ENCODE results near the gene TTC31.

Gene TTC31

GRCh38 chr2:74507926-74508520, 25.1 kb downstream of the TTC31 start:
- peak overlapping the region; percentile 86 for H3K27ac ChIP-seq (ENCODE audit: low read depth, low read length)
- peak overlapping the region; percentile 71 for H3K4me2 ChIP-seq (ENCODE audit: low read length)
- no peaks in the 10 kb centered on the region for H4K20me1 ChIP-seq (ENCODE audit: control insufficient read depth, insufficient read depth, low read depth, low read length)
- no peaks in the 10 kb centered on the region for H3K9me3 ChIP-seq (ENCODE audit: control insufficient read depth, insufficient read depth, low read length)
- H3F3A ChIP-seq (ENCODE audit: control insufficient read depth, insufficient read depth) = 0 out of 2 replicates have a peak, but pooled peaks cover 3% of the 10 kb centered on the region
- TF ChIP-seq EZH2phosphoT487 (IDR thresholded peaks at IDR 0.05; ENCODE audit: borderline replicate concordance, low read length) = no peak
- TF ChIP-seq CTCF (IDR thresholded peaks at IDR 0.05; ENCODE audit: low read depth, low read length, poor library complexity, severe bottlenecking) = no peak
- no peaks in the 10 kb centered on the region for H3K9me2 ChIP-seq (replicated peaks; ENCODE audit: control insufficient read depth, low read length)
- peaks cover 34% of the 10 kb centered on the region for H3K4me1 ChIP-seq (ENCODE audit: control insufficient read depth, low read length)
- H3K36me3 ChIP-seq (ENCODE audit: control insufficient read depth, low read length) = peaks cover 14% of the 10 kb centered on the region
- H3K4me3 ChIP-seq (ENCODE audit: low read length) = peak overlapping the region; percentile 97
- peaks cover 19% of the 10 kb centered on the region for H3K27me3 ChIP-seq (ENCODE audit: control insufficient read depth, low read length)
- H3K79me2 ChIP-seq (ENCODE audit: control insufficient read depth, low read length) = peaks cover 13% of the 10 kb centered on the region

- Histone ChIP-seq H4K20me1 (ENCODE audit: control insufficient read depth, insufficient read depth, low read depth, low read length) (no peaks in the 10 kb centered on the region), H3K9me3 (ENCODE audit: control insufficient read depth, insufficient read depth, low read length) (no peaks in the 10 kb centered on the region), H3K27ac (ENCODE audit: low read depth, low read length) (no peak overlapping the region), H3K79me2 (ENCODE audit: control insufficient read depth, low read length) (peaks cover 13% of the 10 kb centered on the region), H3F3A (ENCODE audit: control insufficient read depth, insufficient read depth) (0 out of 2 replicates have a peak, but pooled peaks cover 3% of the 10 kb centered on the region), H3K4me3 (ENCODE audit: low read length) (no peak overlapping the region), H3K36me3 (ENCODE audit: control insufficient read depth, low read length) (peaks cover 11% of the 10 kb centered on the region), H3K4me1 (ENCODE audit: control insufficient read depth, low read length) (peaks cover 39% of the 10 kb centered on the region), H3K27me3 (ENCODE audit: control insufficient read depth, low read length) (peaks cover 36% of the 10 kb centered on the region), H3K4me2 (ENCODE audit: low read length) (no peak overlapping the region), H3K9me2 (replicated peaks; ENCODE audit: control insufficient read depth, low read length) (no peaks in the 10 kb centered on the region)
- no peak for TF ChIP-seq EZH2phosphoT487 (IDR thresholded peaks at IDR 0.05; ENCODE audit: borderline replicate concordance, low read length)
- no peak for TF ChIP-seq CTCF (IDR thresholded peaks at IDR 0.05; ENCODE audit: low read depth, low read length, poor library complexity, severe bottlenecking)
Measured at GRCh38 chr2:74510272-74510671, 27.4 kb downstream of the TTC31 start.

GRCh38 chr2:74511104-74511989, 28.5 kb downstream of the TTC31 start:
- H3K4me3 ChIP-seq (ENCODE audit: low read length) = no peak overlapping the region
- TF ChIP-seq CTCF (IDR thresholded peaks at IDR 0.05; ENCODE audit: low read depth, low read length, poor library complexity, severe bottlenecking) = no peak
- no peak for TF ChIP-seq EZH2phosphoT487 (IDR thresholded peaks at IDR 0.05; ENCODE audit: borderline replicate concordance, low read length)
- peaks cover 30% of the 10 kb centered on the region for H3K4me1 ChIP-seq (ENCODE audit: control insufficient read depth, low read length)

More at GRCh38 chr2:74511104-74511989, 28.5 kb downstream of the TTC31 start:
- no peaks in the 10 kb centered on the region for H3K9me2 ChIP-seq (replicated peaks; ENCODE audit: control insufficient read depth, low read length)
- peaks cover 3% of the 10 kb centered on the region for H3K36me3 ChIP-seq (ENCODE audit: control insufficient read depth, low read length)
- 0 out of 2 replicates have a peak, but pooled peaks cover 3% of the 10 kb centered on the region for H3F3A ChIP-seq (ENCODE audit: control insufficient read depth, insufficient read depth)
- peaks cover 42% of the 10 kb centered on the region for H3K27me3 ChIP-seq (ENCODE audit: control insufficient read depth, low read length)
- H3K79me2 ChIP-seq (ENCODE audit: control insufficient read depth, low read length) = peaks cover 7% of the 10 kb centered on the region
- H3K27ac ChIP-seq (ENCODE audit: low read depth, low read length) = no peak overlapping the region
- no peaks in the 10 kb centered on the region for H3K9me3 ChIP-seq (ENCODE audit: control insufficient read depth, insufficient read depth, low read length)
- no peaks in the 10 kb centered on the region for H4K20me1 ChIP-seq (ENCODE audit: control insufficient read depth, insufficient read depth, low read depth, low read length)
- no peak overlapping the region for H3K4me2 ChIP-seq (ENCODE audit: low read length)
